ENCODE measurements around the gene TANGO6.

TANGO6 gene

DNA sequence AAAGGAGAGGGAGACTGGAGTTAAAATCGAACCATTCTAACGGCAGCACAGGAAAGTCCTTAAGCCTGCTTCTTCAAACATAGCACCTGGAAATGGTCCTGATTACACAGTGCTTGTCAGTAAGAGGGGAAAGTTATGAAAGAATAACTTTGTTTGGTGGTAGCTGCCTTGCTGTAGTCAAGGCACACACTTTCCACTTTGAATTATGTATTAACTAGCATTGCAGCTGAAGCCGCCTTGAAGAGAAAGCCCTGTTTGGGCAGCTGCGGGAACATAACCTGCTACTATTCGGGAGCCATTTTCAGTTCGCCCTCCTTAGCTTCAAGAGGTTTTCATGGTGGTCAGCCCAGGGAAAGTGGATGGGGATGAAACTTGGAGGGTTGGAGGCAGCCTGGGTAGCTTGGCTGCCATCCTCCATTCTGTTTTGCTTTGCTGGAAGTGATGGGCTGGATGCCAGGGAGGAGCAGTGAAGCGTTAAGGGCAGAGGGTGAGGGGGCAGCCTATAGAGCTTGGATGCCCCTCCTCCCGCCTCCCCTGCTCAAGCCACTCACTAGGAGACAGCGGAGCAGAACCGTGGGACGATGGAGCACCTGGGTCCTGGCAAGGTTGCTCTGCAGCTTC, 256.9 kb downstream of the TANGO6 start:
- DNase-seq (ENCODE audit: low read depth), result no peak

DNA sequence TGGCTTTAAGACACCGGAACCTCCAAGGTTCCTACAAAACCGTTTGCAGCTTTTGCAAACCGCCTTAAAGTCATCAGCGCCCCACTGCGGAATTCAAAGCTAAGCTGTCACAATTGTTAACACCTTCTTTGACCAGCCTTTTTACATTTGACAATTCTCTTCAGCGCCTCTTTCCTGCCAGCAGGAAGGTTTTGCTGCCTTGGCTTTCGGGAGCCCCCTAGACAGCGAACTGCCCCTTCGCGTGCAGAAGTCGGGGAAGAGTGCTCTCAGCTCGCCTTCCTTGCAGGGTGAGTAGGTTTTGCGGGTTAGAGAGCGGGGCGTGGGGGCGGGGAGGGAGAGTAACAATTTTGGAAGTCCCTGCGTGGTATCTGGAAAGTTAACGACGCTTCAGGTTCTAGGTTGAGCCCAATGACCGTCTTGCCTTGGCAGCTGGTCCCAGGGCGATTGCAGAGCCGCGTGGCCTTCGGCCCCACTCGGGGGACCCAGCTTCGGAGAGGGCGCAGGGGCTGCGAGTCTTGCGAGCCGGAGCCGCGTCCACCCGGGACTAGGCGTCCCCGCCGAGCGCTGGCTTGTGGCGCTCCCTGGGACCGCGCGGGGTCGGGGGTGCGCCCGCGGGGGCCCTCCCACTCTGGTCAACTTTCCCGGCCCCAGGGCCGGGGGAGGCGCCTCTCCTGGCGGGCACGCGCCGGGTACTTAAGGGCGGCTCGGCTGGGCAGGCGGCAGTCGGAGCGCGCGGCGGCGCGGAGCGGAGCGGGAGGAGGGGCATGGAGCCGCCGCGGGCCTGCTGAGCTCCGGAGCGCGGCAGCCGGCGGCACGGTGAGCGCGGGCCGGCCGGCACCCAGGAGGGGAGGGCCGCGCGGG, 262.4 kb downstream of the TANGO6 start, which contains the start of gene HAS3:
Gene HAS3, plus strand, starts transcription at position 153 of the 861 bp plus-strand sequence. CDS start 3,743 bp downstream, outside the sequence.
- peak; percentile 55 for DNase-seq (ENCODE audit: low read depth)

DNA sequence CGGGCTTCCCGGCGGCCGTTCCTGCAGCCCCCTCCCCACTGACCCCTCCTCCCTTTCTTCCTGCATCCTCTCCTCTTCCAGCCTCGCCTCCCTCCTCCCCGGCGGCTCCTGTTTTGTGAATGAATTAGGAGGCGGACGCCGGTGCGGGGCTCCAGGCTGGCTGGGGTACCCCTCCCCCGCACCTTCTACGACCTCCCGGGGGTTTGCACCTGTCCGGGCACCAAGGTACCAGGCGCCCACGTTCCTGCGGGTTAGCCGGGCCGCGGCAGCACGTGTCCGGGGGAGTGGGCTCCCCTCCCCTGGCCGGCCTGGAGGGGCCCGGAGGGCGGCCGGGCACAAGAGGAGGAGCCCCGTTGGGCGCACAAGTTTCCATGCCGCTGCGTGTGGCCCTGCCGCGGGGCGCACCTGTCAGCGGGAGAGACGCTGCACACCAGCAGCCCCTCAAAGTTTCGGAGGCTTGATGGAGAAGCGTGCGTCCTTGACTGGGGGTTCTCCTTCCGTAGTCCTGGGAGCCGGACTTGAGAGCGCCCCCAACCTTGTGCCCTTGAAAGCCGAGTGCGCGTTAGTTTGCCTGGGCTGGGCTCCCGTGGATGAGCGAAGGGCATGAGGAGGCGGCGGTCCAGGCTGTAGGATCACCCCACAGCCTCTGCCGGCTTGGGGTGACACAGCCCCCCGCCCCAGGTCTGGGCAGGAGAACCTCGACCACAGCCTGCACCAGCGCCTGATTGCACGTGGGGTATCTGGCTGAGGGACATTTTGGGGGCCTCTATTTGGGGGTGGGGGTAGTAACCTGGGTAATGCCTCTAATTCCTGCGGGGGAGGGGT, 263.4 kb downstream of the TANGO6 start:
- no peak for DNase-seq (ENCODE audit: low read depth)

DNA sequence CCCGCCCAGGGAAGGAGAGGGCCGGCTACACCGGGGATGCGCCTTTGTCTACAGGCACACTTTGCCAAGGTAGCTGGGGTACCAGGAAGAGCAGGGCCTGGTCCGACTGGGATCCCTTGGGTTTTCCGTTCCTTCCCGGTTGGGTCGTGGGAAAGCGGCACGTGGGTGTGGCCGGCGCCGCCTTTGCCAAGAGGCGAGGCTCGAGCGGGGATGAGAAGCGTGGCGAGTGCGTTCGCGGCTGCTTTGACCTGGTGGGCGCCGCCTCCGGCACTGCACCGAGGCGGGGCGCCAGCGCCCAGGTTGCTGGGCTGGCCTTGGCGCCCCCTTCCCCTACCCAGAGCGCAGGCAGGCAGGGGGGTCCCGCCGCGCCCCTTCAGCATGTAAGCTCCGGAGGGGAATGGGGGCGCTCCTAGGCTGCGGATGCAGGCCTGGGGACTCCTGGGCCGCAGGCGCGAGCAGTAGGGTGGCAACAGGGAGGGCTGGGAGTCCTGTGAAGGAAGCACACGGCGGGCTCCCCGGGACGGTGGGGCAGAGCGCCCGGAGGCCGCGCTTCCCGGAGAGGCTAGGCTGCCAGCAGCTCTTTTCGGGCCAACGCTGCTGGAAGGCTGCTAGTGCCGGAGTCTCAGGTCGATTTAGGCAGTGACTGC, 264.1 kb downstream of the TANGO6 start:
- DNase-seq (ENCODE audit: low read depth), result no peak

GRCh38 chr16:69108064-69108904, 265.0 kb downstream of the TANGO6 start:
- DNase-seq (ENCODE audit: low read depth), result no peak

DNA sequence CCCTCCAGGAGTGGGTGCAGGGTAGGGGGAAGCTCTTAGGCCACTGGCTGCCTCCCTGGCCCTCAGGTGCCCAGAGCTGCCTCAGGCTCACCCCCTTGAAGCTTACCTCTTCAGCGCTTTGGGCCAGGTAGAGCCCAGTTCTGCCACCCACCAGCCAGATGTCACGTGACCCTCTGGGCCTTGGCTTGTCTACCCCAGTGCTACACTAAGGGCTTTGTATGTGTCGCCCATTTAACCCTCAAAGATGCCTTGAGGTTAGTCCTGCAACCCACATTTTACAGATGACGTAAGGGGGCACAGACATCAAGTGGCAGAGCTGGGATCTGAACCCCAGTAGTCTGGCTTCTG, 265.5 kb downstream of the TANGO6 start:
- DNase-seq (ENCODE audit: low read depth), result no peak

DNA sequence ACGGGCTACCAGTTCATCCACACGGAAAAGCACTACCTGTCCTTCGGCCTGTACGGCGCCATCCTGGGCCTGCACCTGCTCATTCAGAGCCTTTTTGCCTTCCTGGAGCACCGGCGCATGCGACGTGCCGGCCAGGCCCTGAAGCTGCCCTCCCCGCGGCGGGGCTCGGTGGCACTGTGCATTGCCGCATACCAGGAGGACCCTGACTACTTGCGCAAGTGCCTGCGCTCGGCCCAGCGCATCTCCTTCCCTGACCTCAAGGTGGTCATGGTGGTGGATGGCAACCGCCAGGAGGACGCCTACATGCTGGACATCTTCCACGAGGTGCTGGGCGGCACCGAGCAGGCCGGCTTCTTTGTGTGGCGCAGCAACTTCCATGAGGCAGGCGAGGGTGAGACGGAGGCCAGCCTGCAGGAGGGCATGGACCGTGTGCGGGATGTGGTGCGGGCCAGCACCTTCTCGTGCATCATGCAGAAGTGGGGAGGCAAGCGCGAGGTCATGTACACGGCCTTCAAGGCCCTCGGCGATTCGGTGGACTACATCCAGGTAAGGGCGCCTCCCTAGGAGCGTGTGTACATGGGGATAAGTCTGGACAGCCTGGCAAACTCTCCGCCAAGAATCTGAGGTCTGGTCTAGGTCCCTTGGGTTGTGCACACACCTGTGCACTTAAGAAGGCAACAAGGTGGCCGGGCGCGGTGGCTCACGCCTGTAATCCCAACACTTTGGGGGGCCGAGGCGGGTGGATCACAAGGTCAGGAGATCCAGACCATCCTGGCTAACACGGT, 266.3 kb downstream of the TANGO6 start:
- DNase-seq (ENCODE audit: low read depth), result no peak

DNA sequence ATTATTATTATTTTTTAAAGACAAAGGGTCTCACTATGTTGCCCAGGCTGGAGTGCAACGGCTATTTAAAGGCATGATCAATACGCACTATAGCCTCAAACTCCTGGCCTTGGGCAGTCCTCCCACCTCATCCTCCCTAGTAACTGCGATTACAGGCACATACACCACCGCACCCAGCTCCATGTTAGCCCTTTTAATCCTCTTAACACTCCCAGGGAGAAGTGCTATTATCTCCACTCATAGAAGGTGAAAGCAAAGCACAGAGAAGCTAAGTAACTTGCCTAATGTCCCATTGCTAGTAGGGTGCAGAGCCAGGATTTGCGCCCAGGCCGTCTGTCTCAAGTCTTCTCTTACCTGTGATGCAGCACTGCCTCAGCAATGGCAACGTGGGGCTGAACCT, 267.1 kb downstream of the TANGO6 start:
- no peak for DNase-seq (ENCODE audit: low read depth)

- no peak for DNase-seq (ENCODE audit: low read depth)
Observed at GRCh38 chr16:69111216-69111875, 268.0 kb downstream of the TANGO6 start.

DNA sequence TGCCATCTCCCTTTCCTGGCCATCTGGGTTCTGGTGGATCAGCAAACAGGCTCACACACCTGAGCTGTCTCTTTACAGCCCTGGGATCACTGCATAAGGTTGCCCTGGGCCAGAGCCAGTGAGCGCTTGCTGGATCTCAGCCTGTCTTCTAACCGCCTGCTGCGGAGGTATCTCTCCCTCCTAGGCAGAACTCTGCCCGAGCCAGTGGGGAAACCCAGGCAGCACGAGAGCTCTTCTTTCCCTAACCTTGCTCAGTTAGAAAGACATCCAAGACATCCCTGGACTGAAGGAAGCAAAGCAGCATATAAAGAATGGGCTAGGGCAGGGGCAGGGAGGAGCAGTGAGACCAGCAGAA, 268.5 kb downstream of the TANGO6 start:
- no peak for DNase-seq (ENCODE audit: low read depth)

GRCh38 chr16:69112285-69113129, 269.2 kb downstream of the TANGO6 start:
- DNase-seq (ENCODE audit: low read depth), result peak; percentile 24

DNA sequence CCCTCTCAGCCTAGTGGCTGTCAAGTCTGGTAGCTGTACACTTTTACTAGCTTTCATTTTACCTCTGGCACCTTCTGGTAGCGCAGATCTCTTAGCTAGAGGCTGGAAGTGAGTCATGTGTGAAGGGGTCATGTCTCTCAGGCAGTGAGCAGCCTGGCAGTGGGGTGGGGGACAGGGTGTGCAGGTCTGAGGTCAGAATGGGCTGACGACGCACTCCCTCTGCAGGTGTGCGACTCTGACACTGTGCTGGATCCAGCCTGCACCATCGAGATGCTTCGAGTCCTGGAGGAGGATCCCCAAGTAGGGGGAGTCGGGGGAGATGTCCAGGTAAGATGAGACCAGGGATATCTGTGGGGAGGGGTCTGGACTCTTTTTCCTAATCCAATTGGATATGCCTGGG, 269.9 kb downstream of the TANGO6 start:
- no peak for DNase-seq (ENCODE audit: low read depth)

GRCh38 chr16:69114346-69114975, 271.1 kb downstream of the TANGO6 start:
- no peak for DNase-seq (ENCODE audit: low read depth)

- DNase-seq (ENCODE audit: low read depth), result no peak
Observed at GRCh38 chr16:69114976-69115355, 271.6 kb downstream of the TANGO6 start.

DNA sequence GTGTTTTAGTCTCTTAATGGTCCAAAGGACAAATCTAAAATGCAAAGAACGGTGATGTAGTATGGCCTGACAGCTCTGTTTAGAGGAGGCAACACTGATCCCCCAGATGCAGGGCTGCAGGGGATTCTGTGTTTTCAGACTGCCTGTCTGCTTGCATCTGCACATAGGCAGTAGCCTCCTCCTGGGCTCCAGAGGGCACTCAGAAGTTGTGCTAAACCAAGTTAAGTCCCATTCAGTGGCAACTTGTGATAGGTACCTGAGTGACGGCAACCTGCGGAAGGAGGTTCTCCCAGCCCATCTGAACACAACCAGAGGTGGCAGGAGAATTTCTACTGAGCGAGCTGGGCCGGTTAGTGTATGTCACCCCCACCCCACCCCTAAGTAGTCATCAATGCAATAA, 272.0 kb downstream of the TANGO6 start:
- DNase-seq (ENCODE audit: low read depth), result no peak

GRCh38 chr16:69115837-69116236, 272.5 kb downstream of the TANGO6 start:
- DNase-seq (ENCODE audit: low read depth), result no peak

DNA sequence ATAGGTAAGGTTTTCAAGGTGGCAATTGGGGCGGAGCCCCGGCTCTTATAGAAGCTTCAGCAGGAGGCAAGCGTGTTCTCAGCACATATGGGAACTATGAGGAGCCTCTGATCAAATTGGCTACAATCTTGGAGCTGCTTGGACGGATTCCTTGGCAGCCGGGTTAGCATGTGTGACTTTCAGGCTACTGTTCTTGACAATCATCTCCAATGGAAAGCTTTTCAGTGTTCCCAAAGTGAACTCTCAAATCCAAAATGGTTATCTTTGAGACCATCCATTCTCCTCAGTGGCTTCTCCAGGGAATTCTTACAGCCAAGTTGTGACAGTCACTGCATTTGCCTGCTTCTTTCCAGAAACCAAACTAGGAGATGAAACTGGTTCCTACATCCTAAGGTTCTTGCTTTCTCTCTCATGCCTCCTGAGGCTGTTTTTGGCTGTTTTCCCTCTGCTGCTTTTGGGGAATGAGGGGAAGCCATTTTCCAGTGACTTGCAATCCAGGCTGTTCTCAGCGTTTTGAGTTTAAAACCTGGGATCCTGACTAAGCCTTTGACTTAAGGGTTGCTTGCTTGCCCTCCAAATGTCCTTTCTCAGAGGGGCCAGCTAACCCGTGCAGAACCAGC, 273.0 kb downstream of the TANGO6 start:
- DNase-seq (ENCODE audit: low read depth), result no peak

DNA sequence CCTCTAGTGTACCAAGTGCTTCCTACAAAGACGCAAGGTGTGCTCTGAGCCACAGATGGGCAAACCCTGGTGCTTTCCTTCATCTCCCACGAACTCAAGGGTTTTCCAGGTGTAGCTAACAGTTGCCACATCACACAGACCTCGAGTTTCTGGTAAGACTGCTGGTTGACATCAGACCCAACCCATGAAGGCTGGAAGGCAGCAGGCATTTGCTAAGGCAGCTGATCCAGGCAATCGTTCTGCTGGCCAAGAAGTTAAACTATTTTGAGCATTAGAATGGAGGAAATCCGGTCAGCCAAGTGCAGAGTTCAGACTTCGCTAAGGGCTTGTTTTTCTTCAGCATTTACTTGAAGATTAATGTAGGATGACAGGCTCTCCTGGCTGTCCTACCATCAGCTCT, 273.6 kb downstream of the TANGO6 start:
- no peak for DNase-seq (ENCODE audit: low read depth)

Data from fibroblast of gingiva (primary cell).